ENCODE measurements around the gene CCNB1IP1.
"Not testable (repeated sequence)": the region's sequence is repeated elsewhere in the genome, so short reads cannot be mapped to it uniquely, and the experiment has no call there.

- TF ChIP-seq CTCF (IDR thresholded peaks at IDR 0.05); EZH2phosphoT487 (IDR thresholded peaks at IDR 0.05; ENCODE audit: borderline replicate concordance, low read depth); EP300 (IDR thresholded peaks at IDR 0.05; ENCODE audit: borderline replicate concordance in 1 of 2, low read depth in 1 of 2, low read length in 1 of 2); TAF1 (IDR thresholded peaks at IDR 0.05; ENCODE audit: borderline replicate concordance, low read depth, low read length); YY1 (IDR thresholded peaks at IDR 0.05; ENCODE audit: low read depth): not testable (repeated sequence)
- TF ChIP-seq, protein P1, sequence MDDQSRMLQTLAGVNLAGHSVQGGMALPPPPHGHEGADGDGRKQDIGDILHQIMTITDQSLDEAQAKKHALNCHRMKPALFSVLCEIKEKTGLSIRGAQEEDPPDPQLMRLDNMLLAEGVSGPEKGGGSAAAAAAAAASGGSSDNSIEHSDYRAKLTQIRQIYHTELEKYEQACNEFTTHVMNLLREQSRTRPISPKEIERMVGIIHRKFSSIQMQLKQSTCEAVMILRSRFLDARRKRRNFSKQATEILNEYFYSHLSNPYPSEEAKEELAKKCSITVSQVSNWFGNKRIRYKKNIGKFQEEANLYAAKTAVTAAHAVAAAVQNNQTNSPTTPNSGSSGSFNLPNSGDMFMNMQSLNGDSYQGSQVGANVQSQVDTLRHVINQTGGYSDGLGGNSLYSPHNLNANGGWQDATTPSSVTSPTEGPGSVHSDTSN (IDR thresholded peaks at IDR 0.05), result not testable (repeated sequence)
- TF ChIP-seq, protein P2, sequence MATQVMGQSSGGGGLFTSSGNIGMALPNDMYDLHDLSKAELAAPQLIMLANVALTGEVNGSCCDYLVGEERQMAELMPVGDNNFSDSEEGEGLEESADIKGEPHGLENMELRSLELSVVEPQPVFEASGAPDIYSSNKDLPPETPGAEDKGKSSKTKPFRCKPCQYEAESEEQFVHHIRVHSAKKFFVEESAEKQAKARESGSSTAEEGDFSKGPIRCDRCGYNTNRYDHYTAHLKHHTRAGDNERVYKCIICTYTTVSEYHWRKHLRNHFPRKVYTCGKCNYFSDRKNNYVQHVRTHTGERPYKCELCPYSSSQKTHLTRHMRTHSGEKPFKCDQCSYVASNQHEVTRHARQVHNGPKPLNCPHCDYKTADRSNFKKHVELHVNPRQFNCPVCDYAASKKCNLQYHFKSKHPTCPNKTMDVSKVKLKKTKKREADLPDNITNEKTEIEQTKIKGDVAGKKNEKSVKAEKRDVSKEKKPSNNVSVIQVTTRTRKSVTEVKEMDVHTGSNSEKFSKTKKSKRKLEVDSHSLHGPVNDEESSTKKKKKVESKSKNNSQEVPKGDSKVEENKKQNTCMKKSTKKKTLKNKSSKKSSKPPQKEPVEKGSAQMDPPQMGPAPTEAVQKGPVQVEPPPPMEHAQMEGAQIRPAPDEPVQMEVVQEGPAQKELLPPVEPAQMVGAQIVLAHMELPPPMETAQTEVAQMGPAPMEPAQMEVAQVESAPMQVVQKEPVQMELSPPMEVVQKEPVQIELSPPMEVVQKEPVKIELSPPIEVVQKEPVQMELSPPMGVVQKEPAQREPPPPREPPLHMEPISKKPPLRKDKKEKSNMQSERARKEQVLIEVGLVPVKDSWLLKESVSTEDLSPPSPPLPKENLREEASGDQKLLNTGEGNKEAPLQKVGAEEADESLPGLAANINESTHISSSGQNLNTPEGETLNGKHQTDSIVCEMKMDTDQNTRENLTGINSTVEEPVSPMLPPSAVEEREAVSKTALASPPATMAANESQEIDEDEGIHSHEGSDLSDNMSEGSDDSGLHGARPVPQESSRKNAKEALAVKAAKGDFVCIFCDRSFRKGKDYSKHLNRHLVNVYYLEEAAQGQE (IDR thresholded peaks at IDR 0.05; ENCODE audit: low read depth, low read length), result not testable (repeated sequence)
These were observed 51.1 kb downstream of the CCNB1IP1 start for GRCh38 chr14:20281998-20282397.
